ENCODE measurements around the gene EFCAB6. TPM values are rescaled to one million over a fixed set of nuclear protein-coding genes. Genes with fewer than 3 reads are reported as not detected.

Gene EFCAB6
- polyA plus RNA-seq, 2 of the 4 experiments (the other 2 are of a cell fraction): 0.46 to 1.2 TPM

- Histone ChIP-seq H3K4me1 (no peaks in the 10 kb centered on the region), H3K4me2 (no peak overlapping the region), H3K9me3 (no peaks in the 10 kb centered on the region), H3K4me3 (no peak overlapping the region), H3K27ac (no peak overlapping the region)
- POLR2A ChIA-PET: no interaction called here
- 75% methylated on average over 3 of the region's 3 CpGs for WGBS (ENCODE audit: missing lambda C conversion rate)
- CTCF ChIA-PET: no interaction called here
- no peak for DNase-seq (ENCODE audit: low read depth in 1 of 2, low spot score in 1 of 2)
- no peak for ATAC-seq
- no peak for FAIRE-seq
- TF ChIP-seq NPAS2 (CRISPR knock-in tag; IDR thresholded peaks at IDR 0.05; ENCODE audit: borderline replicate concordance): no peak
These were observed 88.3 kb downstream of the EFCAB6 start for GRCh38 chr22:43723816-43724215.

DNA sequence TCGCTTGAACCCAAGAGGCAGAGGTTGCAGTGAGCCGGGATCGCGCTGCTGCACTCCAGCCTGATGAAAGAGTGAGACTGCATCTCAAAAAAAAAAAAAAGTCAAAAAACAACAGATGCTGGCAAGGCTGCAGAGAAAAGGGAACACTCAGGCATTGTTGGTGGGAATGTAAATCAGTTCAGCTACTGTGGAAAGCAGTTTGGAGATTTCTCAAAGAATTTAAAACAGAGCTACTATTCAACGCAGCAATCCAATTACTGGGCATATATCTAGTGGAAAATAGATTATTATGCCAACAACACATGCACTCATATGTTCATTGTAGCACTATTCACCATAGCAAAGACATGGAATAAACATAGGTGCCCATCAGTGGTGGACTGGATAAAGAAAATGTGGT, 89.7 kb downstream of the EFCAB6 start:
- POLR2A ChIA-PET: no interaction called here
- DNase-seq (ENCODE audit: low read depth in 1 of 2, low spot score in 1 of 2) (no peak), FAIRE-seq (no peak), ATAC-seq (no peak)
- Histone ChIP-seq H3K27ac (no peak overlapping the region), H3K4me2 (no peak overlapping the region), H3K4me1 (no peaks in the 10 kb centered on the region), H3K9me3 (no peaks in the 10 kb centered on the region), H3K4me3 (no peak overlapping the region)
- WGBS (ENCODE audit: missing lambda C conversion rate): 75% methylated on average over 5 of the region's 5 CpGs
- TF ChIP-seq KDM1A (IDR thresholded peaks at IDR 0.05; ENCODE audit: low read depth): no peak
- TF ChIP-seq POLR2A (IDR thresholded peaks at IDR 0.05; ENCODE audit: low read length): no peak
- TF ChIP-seq, protein P1, sequence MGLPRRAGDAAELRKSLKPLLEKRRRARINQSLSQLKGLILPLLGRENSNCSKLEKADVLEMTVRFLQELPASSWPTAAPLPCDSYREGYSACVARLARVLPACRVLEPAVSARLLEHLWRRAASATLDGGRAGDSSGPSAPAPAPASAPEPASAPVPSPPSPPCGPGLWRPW (IDR thresholded peaks at IDR 0.05): no peak
- CTCF ChIA-PET: interaction anchor here (1.1 kb wide), 1 partner anchor 9 kb away, joined by 4 read pairs; no protein-coding TSS in a partner anchor

DNA sequence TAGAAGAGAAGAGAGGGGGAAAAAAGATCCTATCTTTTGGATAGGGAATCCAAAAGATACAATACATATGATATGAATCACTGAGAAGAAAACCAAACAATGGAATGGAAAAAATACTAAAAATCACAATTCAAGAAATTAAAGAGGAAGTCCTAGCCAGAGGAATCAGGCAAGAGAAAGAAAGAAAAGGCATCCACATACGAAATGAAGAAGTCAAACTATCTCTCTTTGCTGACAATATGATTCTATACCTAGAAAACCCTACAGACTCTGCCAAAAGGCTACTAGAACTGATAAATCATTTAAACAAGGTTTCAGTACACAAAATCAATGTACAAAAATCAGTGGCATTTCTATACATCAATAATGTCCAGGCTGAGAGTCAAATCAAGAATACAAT, 91.4 kb downstream of the EFCAB6 start:
- CTCF ChIA-PET: interaction anchor here (0.6 kb wide), 1 partner anchor 36 kb away, joined by 4 read pairs; no protein-coding TSS in a partner anchor
- FAIRE-seq: no peak

DNA sequence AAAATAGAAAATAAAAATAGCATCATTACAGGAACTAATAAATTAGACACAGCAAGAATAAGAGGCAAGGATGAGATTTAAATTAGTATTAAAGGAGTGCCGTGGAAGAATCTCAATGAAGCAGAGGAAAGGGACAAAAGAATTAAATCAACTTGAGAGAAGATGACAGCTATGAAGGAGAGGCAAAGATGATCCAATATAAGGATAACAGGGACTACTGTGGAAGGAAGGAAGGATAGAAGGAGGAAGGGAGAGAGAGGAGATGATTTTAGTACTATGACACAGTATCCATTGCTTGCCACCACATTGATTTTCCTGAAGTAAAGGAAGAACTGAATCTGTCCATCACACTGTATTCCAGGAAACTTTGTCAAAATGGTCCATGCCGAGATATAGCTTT, 98.0 kb downstream of the EFCAB6 start:
- H3K4me3 ChIP-seq: no peak overlapping the region
- no peaks in the 10 kb centered on the region for H3K9me3 ChIP-seq
- DNase-seq (ENCODE audit: low read depth in 1 of 2, low spot score in 1 of 2) (no peak), FAIRE-seq (no peak), ATAC-seq (no peak)
- H3K4me1 ChIP-seq: no peaks in the 10 kb centered on the region
- ChIA-PET POLR2A (no interaction called here), CTCF (no interaction called here)
- TF ChIP-seq, protein P2, sequence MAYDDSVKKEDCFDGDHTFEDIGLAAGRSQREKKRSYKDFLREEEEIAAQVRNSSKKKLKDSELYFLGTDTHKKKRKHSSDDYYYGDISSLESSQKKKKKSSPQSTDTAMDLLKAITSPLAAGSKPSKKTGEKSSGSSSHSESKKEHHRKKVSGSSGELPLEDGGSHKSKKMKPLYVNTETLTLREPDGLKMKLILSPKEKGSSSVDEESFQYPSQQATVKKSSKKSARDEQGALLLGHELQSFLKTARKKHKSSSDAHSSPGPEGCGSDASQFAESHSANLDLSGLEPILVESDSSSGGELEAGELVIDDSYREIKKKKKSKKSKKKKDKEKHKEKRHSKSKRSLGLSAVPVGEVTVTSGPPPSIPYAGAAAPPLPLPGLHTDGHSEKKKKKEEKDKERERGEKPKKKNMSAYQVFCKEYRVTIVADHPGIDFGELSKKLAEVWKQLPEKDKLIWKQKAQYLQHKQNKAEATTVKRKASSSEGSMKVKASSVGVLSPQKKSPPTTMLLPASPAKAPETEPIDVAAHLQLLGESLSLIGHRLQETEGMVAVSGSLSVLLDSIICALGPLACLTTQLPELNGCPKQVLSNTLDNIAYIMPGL (CRISPR knock-in tag; IDR thresholded peaks at IDR 0.05; ENCODE audit: borderline replicate concordance): no peak
- TF ChIP-seq RFX5 (IDR thresholded peaks at IDR 0.05) (no peak), RCOR1 (IDR thresholded peaks at IDR 0.05; ENCODE audit: low read depth, low read length) (no peak), REST (IDR thresholded peaks at IDR 0.05) (no peak), BHLHE40 (IDR thresholded peaks at IDR 0.05; ENCODE audit: low read depth, low read length) (no peak), HOXB13 (CRISPR knock-in tag; IDR thresholded peaks at IDR 0.05; ENCODE audit: low read depth) (no peak), RARB (CRISPR knock-in tag; IDR thresholded peaks at IDR 0.05) (no peak), EP300 (IDR thresholded peaks at IDR 0.05) (no peak), CHD2 (IDR thresholded peaks at IDR 0.05; ENCODE audit: low read length, partially characterized antibody) (no peak), CTCF (IDR thresholded peaks at IDR 0.05) (no peak), EHMT2 (IDR thresholded peaks at IDR 0.05; ENCODE audit: low read depth) (no peak)
- 39% methylated on average over 2 of the region's 2 CpGs for WGBS (ENCODE audit: missing lambda C conversion rate)
- no peak overlapping the region for H3K4me2 ChIP-seq
- no peak overlapping the region for H3K27ac ChIP-seq

More for the DNA sequence above, 91.4 kb downstream of the EFCAB6 start:
- 13% methylated on average over 1 of the region's 1 CpG for WGBS (ENCODE audit: missing lambda C conversion rate)
- ATAC-seq: no peak
- no peak overlapping the region for H3K27ac ChIP-seq
- H3K4me2 ChIP-seq: no peak overlapping the region
- TF ChIP-seq CHD2 (IDR thresholded peaks at IDR 0.05; ENCODE audit: low read length, partially characterized antibody) (no peak), JUN (IDR thresholded peaks at IDR 0.05) (no peak), MAFK (IDR thresholded peaks at IDR 0.05; ENCODE audit: partially characterized antibody) (no peak), JUNB (IDR thresholded peaks at IDR 0.05) (no peak), GATA3 (IDR thresholded peaks at IDR 0.05; ENCODE audit: borderline replicate concordance) (no peak), MYC (IDR thresholded peaks at IDR 0.05; ENCODE audit: borderline replicate concordance, low read length) (no peak)
- H3K4me3 ChIP-seq: no peak overlapping the region
- DNase-seq (ENCODE audit: low read depth in 1 of 2, low spot score in 1 of 2): no peak
- POLR2A ChIA-PET: no interaction called here
- no peaks in the 10 kb centered on the region for H3K9me3 ChIP-seq
- no peaks in the 10 kb centered on the region for H3K4me1 ChIP-seq
